Transverse colon (tissue), 4 donors: ENCODE measurements around the gene TEX36.

Experiments
- CTCF ChIP-seq, 5 experiments: fragments of 200-600 bp in 3 of 5; fragments of 450-650 bp in 2 of 5; sonication (generic) in 3 of 5; IDR thresholded peaks; 1 replicate in 2 of 5; 2 replicates in 3 of 5; pipeline ENCODE4 v1.5.1; 2016 to 2017; ENCODE audit warnings: antibody characterized with exemption in 5 of 5, inconsistent platforms in 3 of 5, mild to moderate bottlenecking in 2 of 5, moderate library complexity in 1 of 5
- EP300 ChIP-seq: sonication (generic); formaldehyde crosslinking; IDR thresholded peaks from one replicate; pipeline ENCODE4 v1.6.1; 2017; ENCODE audit warnings: antibody characterized with exemption, low read depth
- POLR2A ChIP-seq: fragments of 450-650 bp; IDR thresholded peaks from one replicate; pipeline ENCODE4 v1.6.1; 2016; ENCODE audit warnings: antibody characterized with exemption, mild to moderate bottlenecking, moderate library complexity
- POLR2AphosphoS5 ChIP-seq, 3 donors: sonication (generic); formaldehyde crosslinking; IDR thresholded peaks; one replicate each; pipeline ENCODE4 v1.6.1; 2016; ENCODE audit warnings: antibody characterized with exemption in 3 of 3

- TF ChIP-seq CTCF (IDR thresholded peaks at IDR 0.05) (no peak), EP300 (no peak), POLR2A (no peak), POLR2AphosphoS5 (IDR thresholded peaks at IDR 0.05) (no peak)
Observed at GRCh38 chr10:125639846-125640245, 43.1 kb downstream of the TEX36 start.
